Breast epithelium (tissue), 3 donors: Measurements from ENCODE around the gene SPATA1.

Source experiments
- CTCF ChIP-seq, 3 donors: fragments of 450-650 bp; IDR thresholded peaks; one replicate each; pipeline ENCODE4 v1.5.1; 2016 to 2017; ENCODE audit warnings: antibody characterized with exemption in 3 of 3, mild to moderate bottlenecking in 3 of 3, moderate library complexity in 3 of 3
- POLR2A ChIP-seq: fragments of 450-650 bp; IDR thresholded peaks from one replicate; pipeline ENCODE4 v1.6.1; 2016; ENCODE audit warnings: antibody characterized with exemption, mild to moderate bottlenecking, moderate library complexity
- POLR2AphosphoS5 ChIP-seq, 3 donors: sonication (generic); formaldehyde crosslinking; IDR thresholded peaks; one replicate each; pipeline ENCODE4 v1.6.1; 2017; ENCODE audit warnings: antibody characterized with exemption in 3 of 3

- TF ChIP-seq CTCF (IDR thresholded peaks at IDR 0.05) (no peak), POLR2A (no peak), POLR2AphosphoS5 (IDR thresholded peaks at IDR 0.05) (no peak)
Observed at GRCh38 chr1:84540759-84541158, 34.6 kb downstream of the SPATA1 start.
